Colonic mucosa (tissue), 4 donors: ENCODE data around the gene EIF3D. TPM values are rescaled to one million over a fixed set of nuclear protein-coding genes. Genes with fewer than 3 reads are reported as not detected.
A peak's percentile ranks its signal among the peaks of the same experiment; 100 is the strongest.

Experiments used
- DNase-seq: peaks from one replicate; pipeline ENCODE4 v3.0.0-alpha.2; 2020
- H3K27ac ChIP-seq: fragments of 200-600 bp; one replicate; pipeline ENCODE4 v1.8.0; 2021
- H3K27me3 ChIP-seq: fragments of 200-600 bp; one replicate; pipeline ENCODE4 v1.8.0; 2021
- H3K36me3 ChIP-seq: fragments of 200-600 bp; one replicate; pipeline ENCODE4 v1.8.0; 2021
- H3K4me1 ChIP-seq: fragments of 200-600 bp; one replicate; pipeline ENCODE4 v1.8.0; 2021; ENCODE audit warnings: mild to moderate bottlenecking
- H3K4me3 ChIP-seq: fragments of 200-600 bp; one replicate; pipeline ENCODE4 v1.8.0; 2021
- H3K9ac ChIP-seq, 2 donors: one replicate each; pipeline ENCODE4 v1.7.0; 2013; ENCODE audit warnings: control low read depth in 2 of 2, low read depth in 2 of 2, low read length in 2 of 2
- H3K9me3 ChIP-seq: fragments of 200-600 bp; one replicate; pipeline ENCODE4 v1.8.0; 2021
- intact Hi-C: fragments of 100-400 bp; cut with DNase I; formaldehyde crosslinking; loops from one replicate; pipeline ENCODE4 v1.14.1; 2022
- total RNA-seq, 2 donors: library from RNA; stranded (reverse); fragmentation: NEBNext Ultra II Directional in 1 of 2; extraction: Animal tissue kit (Norgen Biotek cat#: 25700) in 1 of 2; gene quantifications; one replicate each; pipeline ENCODE4 v1.2.1, GENCODE V29; 2021
- TF ChIP-seq, protein P1 (sequence below): fragments of 200-600 bp; IDR thresholded peaks from one replicate; pipeline ENCODE4 v1.8.0; 2022; ENCODE audit warnings: antibody characterized with exemption, mild to moderate bottlenecking
- donor health status: healthy.
- donor health status: DM: no; HTN: no; CAD: no.
- donor health status: DM: no; HTN: no; CAD: no.

EIF3D gene
- total RNA-seq, 2 donors from 2014 or later: 148 to 160 TPM

DNA sequence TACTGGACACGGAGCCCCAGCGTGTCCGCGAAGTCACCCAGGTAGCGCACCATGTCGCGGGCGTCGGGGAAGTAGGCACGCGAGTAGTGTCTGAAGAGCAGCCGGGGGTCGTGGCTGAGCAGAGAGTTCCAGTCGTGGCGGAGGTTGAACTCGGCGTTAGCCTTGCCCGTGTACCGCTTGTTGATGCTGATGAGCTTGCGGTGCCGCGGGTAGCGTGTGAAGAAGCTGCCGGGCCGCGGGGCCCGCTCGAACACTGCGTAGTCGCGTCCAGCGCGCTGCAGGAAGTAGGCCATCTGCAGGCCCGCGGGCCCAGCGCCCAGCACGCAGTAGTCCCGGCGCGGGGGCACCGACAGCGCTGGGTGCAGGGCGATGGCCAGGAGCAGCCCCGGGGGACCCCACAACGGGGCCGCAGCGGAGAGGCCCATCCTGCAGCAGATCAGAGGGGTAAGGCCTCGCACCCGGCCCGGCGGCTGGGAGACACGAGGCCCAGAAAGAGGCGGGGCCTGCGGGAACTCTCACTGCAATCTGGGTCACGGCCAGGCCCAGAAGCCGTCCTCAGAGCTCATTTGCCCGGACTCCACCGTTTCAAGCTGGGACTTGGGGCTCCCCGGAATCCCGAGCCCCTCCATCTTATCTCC, 22.8 kb downstream of the EIF3D start:
- H3K9me3 ChIP-seq: no peaks in the 10 kb centered on the region
- intact Hi-C loops: no loop called here
- TF ChIP-seq, protein P1, sequence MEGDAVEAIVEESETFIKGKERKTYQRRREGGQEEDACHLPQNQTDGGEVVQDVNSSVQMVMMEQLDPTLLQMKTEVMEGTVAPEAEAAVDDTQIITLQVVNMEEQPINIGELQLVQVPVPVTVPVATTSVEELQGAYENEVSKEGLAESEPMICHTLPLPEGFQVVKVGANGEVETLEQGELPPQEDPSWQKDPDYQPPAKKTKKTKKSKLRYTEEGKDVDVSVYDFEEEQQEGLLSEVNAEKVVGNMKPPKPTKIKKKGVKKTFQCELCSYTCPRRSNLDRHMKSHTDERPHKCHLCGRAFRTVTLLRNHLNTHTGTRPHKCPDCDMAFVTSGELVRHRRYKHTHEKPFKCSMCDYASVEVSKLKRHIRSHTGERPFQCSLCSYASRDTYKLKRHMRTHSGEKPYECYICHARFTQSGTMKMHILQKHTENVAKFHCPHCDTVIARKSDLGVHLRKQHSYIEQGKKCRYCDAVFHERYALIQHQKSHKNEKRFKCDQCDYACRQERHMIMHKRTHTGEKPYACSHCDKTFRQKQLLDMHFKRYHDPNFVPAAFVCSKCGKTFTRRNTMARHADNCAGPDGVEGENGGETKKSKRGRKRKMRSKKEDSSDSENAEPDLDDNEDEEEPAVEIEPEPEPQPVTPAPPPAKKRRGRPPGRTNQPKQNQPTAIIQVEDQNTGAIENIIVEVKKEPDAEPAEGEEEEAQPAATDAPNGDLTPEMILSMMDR: no peak
- no peak overlapping the region for H3K4me3 ChIP-seq
- H3K27me3 ChIP-seq: no peaks in the 10 kb centered on the region
- H3K9ac ChIP-seq: peak overlapping the region in 1 of 2 donors; percentile 65
- H3K36me3 ChIP-seq: peaks cover 8% of the 10 kb centered on the region
- peaks cover 9% of the 10 kb centered on the region for H3K4me1 ChIP-seq
- no peak for DNase-seq
- no peak overlapping the region for H3K27ac ChIP-seq

DNA sequence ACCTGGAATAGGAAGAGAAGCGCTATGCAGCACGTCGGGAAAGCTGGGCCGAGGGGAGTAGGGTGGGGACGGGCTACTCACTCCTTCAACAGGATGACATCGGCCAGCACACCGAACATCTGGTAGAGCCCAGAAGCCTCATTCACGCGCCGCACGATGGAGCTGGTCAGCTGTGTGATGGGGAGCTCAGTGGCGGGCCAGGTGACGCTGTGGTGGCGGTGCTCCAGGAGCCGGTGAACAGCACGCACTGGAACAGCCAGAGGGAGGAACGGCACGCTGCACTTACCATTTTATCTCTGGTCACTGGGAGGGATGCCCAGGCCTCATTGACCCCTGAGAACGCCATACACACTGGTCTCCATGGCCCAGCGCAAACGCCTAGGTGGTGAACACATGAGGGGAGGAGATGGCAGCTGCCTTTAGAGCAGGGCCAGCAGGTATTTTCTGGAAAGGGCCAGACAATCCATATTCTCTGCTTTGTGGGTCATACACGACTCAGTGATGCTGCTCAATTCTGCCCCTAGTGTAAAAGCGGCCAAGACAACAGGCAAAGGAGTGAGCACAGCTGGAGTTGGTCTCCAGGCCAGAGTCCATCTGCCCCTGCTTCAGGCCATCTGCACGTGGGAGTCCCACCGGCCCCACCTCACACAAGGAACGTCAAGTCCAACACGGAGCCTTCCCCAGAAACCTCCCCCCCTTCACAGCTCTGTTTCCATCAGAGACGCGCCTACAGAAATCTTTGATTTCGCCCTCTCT, 30.9 kb downstream of the EIF3D start:
- no peaks in the 10 kb centered on the region for H3K36me3 ChIP-seq
- H3K9me3 ChIP-seq: no peaks in the 10 kb centered on the region
- H3K9ac ChIP-seq: no peak overlapping the region
- H3K27ac ChIP-seq: no peak overlapping the region
- DNase-seq: no peak
- H3K27me3 ChIP-seq: no peaks in the 10 kb centered on the region
- H3K4me3 ChIP-seq: no peak overlapping the region
- intact Hi-C loops: no loop called here
- TF ChIP-seq, protein P1: no peak
- H3K4me1 ChIP-seq: no peaks in the 10 kb centered on the region

DNA sequence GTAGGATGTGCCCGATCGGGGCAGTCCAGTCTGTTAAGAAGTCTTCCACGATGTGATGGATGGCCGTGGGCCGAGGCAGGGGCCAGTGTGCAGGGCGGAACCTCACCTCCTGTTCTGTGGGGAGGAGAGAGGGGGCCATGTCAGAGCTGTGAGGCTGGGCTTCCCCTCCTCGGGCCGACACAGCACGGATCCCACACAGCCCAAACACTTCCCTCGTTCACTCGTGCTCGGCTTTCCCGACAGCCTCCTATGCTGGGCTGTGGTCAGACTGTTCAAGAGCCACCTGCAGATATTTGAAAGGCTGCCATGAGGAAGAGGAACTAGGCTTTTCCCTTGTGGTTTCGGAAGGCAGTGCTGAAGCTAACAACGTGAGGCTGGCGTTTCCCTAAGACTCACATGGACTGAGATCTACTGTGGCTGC, 35.3 kb downstream of the EIF3D start:
- DNase-seq: peak; percentile 26
- H3K4me1 ChIP-seq: no peaks in the 10 kb centered on the region
- H3K4me3 ChIP-seq: no peak overlapping the region
- no peak overlapping the region for H3K27ac ChIP-seq
- TF ChIP-seq, protein P1: no peak
- H3K9ac ChIP-seq: no peak overlapping the region
- no peaks in the 10 kb centered on the region for H3K27me3 ChIP-seq
- intact Hi-C loops: no loop called here
- H3K36me3 ChIP-seq: no peaks in the 10 kb centered on the region
- H3K9me3 ChIP-seq: no peaks in the 10 kb centered on the region

DNA sequence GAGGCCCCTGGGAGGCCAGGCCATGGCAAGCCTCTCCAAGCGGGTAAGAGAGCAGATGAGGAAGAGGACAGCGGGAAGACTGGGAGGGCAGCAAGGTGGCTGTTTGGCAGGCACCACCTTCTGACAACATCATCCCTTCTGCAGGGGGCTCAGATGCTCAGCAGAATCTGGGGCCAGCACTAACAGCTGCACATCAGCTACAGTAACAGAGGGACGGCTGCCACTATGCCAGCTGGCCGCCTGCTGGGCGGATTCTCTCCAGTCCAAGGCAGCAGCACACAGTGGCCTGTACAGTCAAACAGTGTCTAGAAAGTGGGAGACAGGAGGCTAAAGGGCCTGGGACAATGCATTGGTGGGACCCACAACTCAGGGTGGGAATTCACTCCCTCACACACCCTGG, 36.9 kb downstream of the EIF3D start:
- no peak overlapping the region for H3K27ac ChIP-seq
- intact Hi-C loops: no loop called here
- no peaks in the 10 kb centered on the region for H3K4me1 ChIP-seq
- no peak for DNase-seq
- TF ChIP-seq, protein P1: no peak
- no peak overlapping the region for H3K9ac ChIP-seq
- no peaks in the 10 kb centered on the region for H3K9me3 ChIP-seq
- H3K27me3 ChIP-seq: no peaks in the 10 kb centered on the region
- H3K4me3 ChIP-seq: no peak overlapping the region
- H3K36me3 ChIP-seq: no peaks in the 10 kb centered on the region

DNA sequence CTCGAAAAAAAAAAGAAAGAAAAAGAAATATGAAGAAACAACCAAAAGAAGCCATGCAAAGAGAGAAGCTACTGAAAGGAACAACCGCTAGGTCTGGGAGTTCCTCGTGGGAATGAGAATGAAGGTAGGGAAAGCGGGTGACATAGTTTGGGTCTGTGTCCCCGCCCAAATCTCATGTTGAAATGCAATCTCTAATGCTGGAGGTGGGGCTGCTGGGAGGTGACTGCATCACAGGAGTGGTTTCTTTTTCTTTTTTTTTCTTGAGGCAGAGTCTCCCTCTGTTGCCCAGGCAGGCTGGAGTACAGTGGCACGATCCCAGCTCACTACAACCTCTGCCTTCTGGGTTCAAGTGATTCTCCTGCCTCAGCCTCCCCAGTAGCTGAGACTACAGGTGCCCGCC, 37.8 kb downstream of the EIF3D start:
- no peak for DNase-seq
- TF ChIP-seq, protein P1: no peak
- intact Hi-C loops: no loop called here
- no peaks in the 10 kb centered on the region for H3K27me3 ChIP-seq
- H3K4me1 ChIP-seq: no peaks in the 10 kb centered on the region
- H3K9ac ChIP-seq: no peak overlapping the region
- no peaks in the 10 kb centered on the region for H3K36me3 ChIP-seq
- no peak overlapping the region for H3K27ac ChIP-seq
- no peaks in the 10 kb centered on the region for H3K9me3 ChIP-seq
- no peak overlapping the region for H3K4me3 ChIP-seq
